Measurements from ENCODE around the gene SIGLEC12. TPM values are rescaled to one million over a fixed set of nuclear protein-coding genes. Genes with fewer than 3 reads are reported as not detected.

The SIGLEC12 gene
- total RNA-seq, 1 donor from 2014 or later, result 3.7 TPM

DNA sequence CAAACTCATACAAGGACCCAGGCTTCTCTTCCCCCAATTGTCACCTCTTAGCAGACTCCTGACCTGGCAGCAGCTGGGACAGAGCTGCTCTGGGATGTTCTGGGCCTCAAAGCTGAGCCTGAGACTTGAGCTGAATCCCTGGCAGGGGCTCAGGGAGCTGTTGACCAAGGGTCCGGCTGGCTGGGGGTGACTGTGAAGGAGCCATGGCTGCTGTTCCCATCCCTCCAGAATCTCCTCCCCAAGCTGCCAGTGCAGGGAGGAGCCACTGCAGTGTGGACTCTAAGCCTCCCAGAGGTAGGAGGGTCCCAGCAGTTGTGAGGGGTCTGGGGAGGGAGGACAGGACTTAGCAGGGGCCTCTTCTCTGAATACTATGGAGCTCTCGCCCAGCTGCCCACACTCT, 27.7 kb upstream of the SIGLEC12 start:
- peaks cover 3% of the 10 kb centered on the region for H3K27me3 ChIP-seq
- H3K9me3 ChIP-seq, result no peaks in the 10 kb centered on the region
- ATAC-seq, result no peak
- intact Hi-C loops (cut with DNase I), result no loop called here
- DNase-seq, result no peak
- no peak overlapping the region for H3K27ac ChIP-seq
- H3K4me1 ChIP-seq, result no peaks in the 10 kb centered on the region
- TF ChIP-seq CTCF (IDR thresholded peaks at IDR 0.05), result no peak
- H3K36me3 ChIP-seq, result no peaks in the 10 kb centered on the region
- H3K4me3 ChIP-seq, result no peak overlapping the region

DNA sequence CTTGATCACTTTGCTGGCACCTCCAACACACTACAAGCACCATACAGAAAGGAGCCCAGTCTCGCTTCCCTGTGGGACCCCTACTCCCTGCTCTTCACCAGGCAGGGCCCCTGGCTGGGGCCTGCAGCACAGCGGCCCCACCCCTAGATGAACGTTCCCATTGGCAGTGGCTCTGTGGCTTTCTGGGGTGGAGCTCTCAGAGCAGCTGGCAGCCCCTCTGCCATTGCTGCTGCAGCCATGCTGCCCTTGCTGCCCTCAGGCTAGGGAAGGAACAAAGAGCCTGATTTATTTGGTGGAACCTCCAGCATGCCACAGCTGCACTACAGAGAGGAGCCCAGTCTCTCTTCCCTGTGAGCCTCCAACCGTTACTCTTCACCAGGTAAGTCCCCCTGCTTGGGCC, 24.1 kb upstream of the SIGLEC12 start:
- Histone ChIP-seq H3K4me3 (no peak overlapping the region), H3K4me1 (no peaks in the 10 kb centered on the region), H3K36me3 (no peaks in the 10 kb centered on the region), H3K27ac (no peak overlapping the region), H3K9me3 (no peaks in the 10 kb centered on the region), H3K27me3 (peaks cover 12% of the 10 kb centered on the region)
- DNase-seq (no peak), ATAC-seq (no peak)
- TF ChIP-seq CTCF (IDR thresholded peaks at IDR 0.05), result no peak
- intact Hi-C loops (cut with DNase I), result no loop called here

GRCh38 chr19:51524666-51525264, 23.2 kb upstream of the SIGLEC12 start:
- no peak overlapping the region for H3K27ac ChIP-seq
- intact Hi-C loops (cut with DNase I), result no loop called here
- DNase-seq (no peak), ATAC-seq (no peak)
- no peak overlapping the region for H3K4me3 ChIP-seq
- H3K36me3 ChIP-seq, result no peaks in the 10 kb centered on the region
- H3K27me3 ChIP-seq, result peaks cover 18% of the 10 kb centered on the region
- no peak for TF ChIP-seq CTCF (IDR thresholded peaks at IDR 0.05)
- no peaks in the 10 kb centered on the region for H3K4me1 ChIP-seq
- H3K9me3 ChIP-seq, result no peaks in the 10 kb centered on the region

DNA sequence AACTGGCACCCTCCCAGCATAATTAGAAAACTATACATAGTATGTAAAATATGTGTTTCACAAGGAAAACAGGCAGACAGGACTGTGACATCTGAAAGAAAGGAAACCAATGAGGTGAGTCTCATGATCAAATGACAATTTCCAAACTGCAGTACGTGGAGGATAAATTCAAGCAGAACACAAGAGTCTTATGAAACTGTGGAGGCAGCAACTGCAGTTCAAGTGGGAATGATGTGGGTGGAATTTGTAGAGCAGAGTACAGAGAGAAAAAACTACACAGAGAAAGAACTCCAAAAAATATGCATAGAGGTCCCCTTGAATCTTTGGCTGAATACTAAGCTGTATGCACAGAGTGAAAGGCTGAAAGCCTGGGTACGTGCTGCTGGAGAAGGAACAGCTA, 20.2 kb upstream of the SIGLEC12 start:
- H3K4me1 ChIP-seq, result no peaks in the 10 kb centered on the region
- H3K27me3 ChIP-seq, result peaks cover 21% of the 10 kb centered on the region
- DNase-seq, result no peak
- no peaks in the 10 kb centered on the region for H3K9me3 ChIP-seq
- no peak for ATAC-seq
- H3K27ac ChIP-seq, result no peak overlapping the region
- no peaks in the 10 kb centered on the region for H3K36me3 ChIP-seq
- intact Hi-C loops (cut with DNase I), result no loop called here
- no peak overlapping the region for H3K4me3 ChIP-seq
- no peak for TF ChIP-seq CTCF (IDR thresholded peaks at IDR 0.05)

- no peak for DNase-seq
- no peaks in the 10 kb centered on the region for H3K4me1 ChIP-seq
- H3K36me3 ChIP-seq, result no peaks in the 10 kb centered on the region
- H3K27ac ChIP-seq, result no peak overlapping the region
- no peak for ATAC-seq
- H3K9me3 ChIP-seq, result no peaks in the 10 kb centered on the region
- H3K4me3 ChIP-seq, result no peak overlapping the region
- no peak for TF ChIP-seq CTCF (IDR thresholded peaks at IDR 0.05)
- intact Hi-C loops (cut with DNase I), result no loop called here
- H3K27me3 ChIP-seq, result peaks cover 21% of the 10 kb centered on the region
These were observed 19.8 kb upstream of the SIGLEC12 start for GRCh38 chr19:51521357-51521756.

GRCh38 chr19:51520728-51521127, 19.1 kb upstream of the SIGLEC12 start:
- Histone ChIP-seq H3K4me1 (no peaks in the 10 kb centered on the region), H3K27me3 (peaks cover 21% of the 10 kb centered on the region), H3K36me3 (no peaks in the 10 kb centered on the region), H3K4me3 (no peak overlapping the region), H3K9me3 (no peaks in the 10 kb centered on the region), H3K27ac (no peak overlapping the region)
- no peak for ATAC-seq
- intact Hi-C loops (cut with DNase I), result no loop called here
- DNase-seq, result no peak
- TF ChIP-seq CTCF (IDR thresholded peaks at IDR 0.05), result no peak
